ENCODE data around the gene BRSK2.

BRSK2 gene

DNA sequence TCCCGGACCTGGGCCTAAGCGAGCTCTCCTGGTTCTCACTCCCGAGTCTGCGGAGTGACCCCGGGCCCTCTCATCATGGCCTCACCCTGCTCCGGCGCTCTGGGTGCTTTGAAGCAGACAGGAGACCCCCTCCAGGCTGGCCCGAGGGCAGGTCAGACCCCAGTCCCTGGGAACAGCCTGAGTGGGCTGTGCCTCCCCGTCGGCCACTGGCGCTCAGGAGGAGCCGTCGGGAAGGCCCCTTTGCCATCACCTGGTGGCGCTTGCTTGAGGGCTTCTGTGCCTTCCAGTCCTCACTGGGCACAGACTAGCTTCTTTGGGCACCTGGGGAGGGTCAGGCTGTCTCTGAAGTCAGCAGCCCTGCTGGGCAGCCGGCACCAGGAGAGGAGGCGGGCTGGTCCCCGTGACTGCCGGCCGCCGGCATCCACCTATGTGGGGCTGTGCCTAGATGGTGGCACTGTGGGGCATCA is 6.7 kb downstream of the BRSK2 start:
- Histone ChIP-seq H3K27me3 (replicated peaks; ENCODE audit: control insufficient read depth, insufficient read depth, low read length, poor library complexity, severe bottlenecking) (peaks cover 2% of the 10 kb centered on the region), H3K4me3 (ENCODE audit: insufficient read depth, low read depth, low read length, poor library complexity, severe bottlenecking) (no peak overlapping the region), H3K9me3 (ENCODE audit: control insufficient read depth, low read length) (no peaks in the 10 kb centered on the region), H3K4me1 (ENCODE audit: control insufficient read depth, insufficient read depth, low read length, poor library complexity, severe bottlenecking) (no peaks in the 10 kb centered on the region), H3K27ac (ENCODE audit: insufficient read depth, low read length, poor library complexity, severe bottlenecking) (no peak overlapping the region), H3K36me3 (ENCODE audit: control insufficient read depth, insufficient read depth, low read length) (no peaks in the 10 kb centered on the region)
- DNase-seq: no peak

DNA sequence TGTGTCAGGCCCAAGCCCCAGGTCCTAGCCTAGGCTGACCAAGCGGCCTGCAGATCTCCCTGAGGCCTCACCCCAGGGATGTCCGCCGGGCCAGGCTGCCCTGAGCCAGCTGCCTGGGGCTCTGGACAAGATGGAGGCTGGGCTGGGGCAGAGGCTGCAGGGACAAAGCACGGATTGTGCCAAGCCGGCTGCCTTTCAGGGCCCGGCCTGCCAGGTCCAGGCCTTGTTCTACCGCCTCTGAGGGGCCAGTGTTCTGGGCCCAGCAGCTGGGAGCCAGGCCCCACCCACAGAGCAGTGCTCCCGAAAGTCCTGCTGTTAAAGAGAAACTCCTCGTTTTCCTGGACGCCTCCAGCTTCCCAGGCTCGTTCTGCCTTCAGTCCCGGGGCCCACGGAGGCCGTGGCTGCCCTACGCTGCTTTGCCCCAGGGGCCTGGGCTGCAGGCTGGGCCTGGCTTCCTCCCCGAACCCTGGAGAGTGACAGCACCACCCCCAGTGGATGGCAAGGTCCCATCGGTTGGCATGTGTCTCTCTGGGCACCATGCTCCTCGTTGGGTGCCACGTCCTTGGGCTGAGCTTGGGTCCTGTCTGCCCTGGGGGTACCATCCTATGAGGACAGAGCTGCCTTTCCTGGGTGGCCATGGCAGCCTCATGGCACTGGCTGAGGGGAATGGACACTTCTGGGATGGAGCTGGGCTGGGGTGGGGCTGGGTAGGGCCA is 7.6 kb downstream of the BRSK2 start:
- H3K27ac ChIP-seq (ENCODE audit: insufficient read depth, low read length, poor library complexity, severe bottlenecking): no peak overlapping the region
- no peaks in the 10 kb centered on the region for H3K4me1 ChIP-seq (ENCODE audit: control insufficient read depth, insufficient read depth, low read length, poor library complexity, severe bottlenecking)
- H3K4me3 ChIP-seq (ENCODE audit: insufficient read depth, low read depth, low read length, poor library complexity, severe bottlenecking): no peak overlapping the region
- H3K9me3 ChIP-seq (ENCODE audit: control insufficient read depth, low read length): no peaks in the 10 kb centered on the region
- no peaks in the 10 kb centered on the region for H3K36me3 ChIP-seq (ENCODE audit: control insufficient read depth, insufficient read depth, low read length)
- no peak for DNase-seq
- no peaks in the 10 kb centered on the region for H3K27me3 ChIP-seq (replicated peaks; ENCODE audit: control insufficient read depth, insufficient read depth, low read length, poor library complexity, severe bottlenecking)

DNA sequence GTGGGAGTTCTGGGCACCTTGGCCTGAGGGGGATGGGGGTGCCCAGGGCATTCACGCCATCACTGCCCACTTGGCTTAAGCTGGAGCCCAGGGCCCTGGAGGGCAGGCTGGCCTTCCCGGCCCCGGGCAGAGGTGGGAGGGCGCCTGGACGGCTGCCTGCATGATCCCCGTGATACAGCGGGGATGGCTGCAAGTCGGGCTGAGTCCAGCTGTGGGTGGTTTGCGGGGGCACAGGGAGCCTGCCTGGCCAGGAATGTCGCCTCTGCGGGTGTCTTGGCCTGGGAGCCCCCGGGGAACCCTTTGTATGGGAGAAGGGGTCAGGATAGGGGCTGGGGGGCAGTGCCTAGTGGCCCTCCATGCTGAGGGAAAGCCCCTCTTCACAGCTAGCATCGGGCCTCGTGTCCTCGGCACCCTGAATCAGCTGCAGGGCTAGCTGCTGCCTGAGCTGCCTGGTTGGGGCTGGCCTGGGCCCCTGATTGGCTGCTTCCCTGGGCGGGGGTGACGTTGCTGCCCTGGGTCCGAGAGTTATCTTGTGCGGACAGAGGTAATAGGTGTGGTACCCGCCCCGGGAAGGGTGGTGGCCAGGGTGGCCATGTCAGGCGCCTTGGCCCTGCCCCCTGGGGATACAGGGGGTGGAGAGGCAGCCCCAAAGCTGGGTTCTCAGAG is 8.3 kb downstream of the BRSK2 start:
- Histone ChIP-seq H3K4me1 (ENCODE audit: control insufficient read depth, insufficient read depth, low read length, poor library complexity, severe bottlenecking) (no peaks in the 10 kb centered on the region), H3K36me3 (ENCODE audit: control insufficient read depth, insufficient read depth, low read length) (no peaks in the 10 kb centered on the region), H3K27me3 (replicated peaks; ENCODE audit: control insufficient read depth, insufficient read depth, low read length, poor library complexity, severe bottlenecking) (no peaks in the 10 kb centered on the region), H3K27ac (ENCODE audit: insufficient read depth, low read length, poor library complexity, severe bottlenecking) (no peak overlapping the region), H3K4me3 (ENCODE audit: insufficient read depth, low read depth, low read length, poor library complexity, severe bottlenecking) (no peak overlapping the region), H3K9me3 (ENCODE audit: control insufficient read depth, low read length) (no peaks in the 10 kb centered on the region)
- no peak for DNase-seq

DNA sequence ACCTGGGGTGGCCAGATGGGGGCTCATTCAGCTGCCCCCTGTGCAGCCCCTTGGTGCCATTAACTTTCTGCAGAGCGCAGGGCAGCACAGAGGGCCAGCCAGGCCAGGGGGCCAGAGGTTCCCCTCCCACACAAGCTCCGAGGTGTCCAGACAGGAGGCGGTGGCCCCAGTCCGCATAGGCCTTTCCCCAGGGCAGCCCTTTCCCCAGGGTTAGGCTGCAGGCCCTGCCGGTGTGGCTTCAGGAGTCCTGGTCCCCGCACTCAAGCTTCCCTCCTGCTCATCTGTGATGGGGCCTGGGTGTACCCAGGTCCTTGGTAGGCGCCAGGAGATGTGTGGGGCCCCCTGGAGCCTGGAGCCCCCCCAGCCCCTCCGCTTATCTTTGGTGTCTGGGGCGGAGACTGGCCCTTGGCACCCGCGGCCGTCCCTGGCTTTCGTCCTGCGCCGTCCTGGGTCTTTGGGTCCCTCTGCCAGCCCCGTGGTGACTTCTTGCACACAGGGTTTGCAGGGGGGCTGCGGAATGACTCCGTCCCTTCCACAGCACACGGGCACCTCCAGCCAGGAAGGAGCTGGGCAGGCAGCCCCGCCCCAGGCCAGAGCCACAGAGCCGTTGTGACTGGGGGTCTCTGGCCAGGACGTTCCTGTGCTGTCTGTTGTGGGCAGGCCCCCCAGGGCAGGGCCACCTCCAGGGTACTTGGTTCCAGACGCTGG is 8.9 kb downstream of the BRSK2 start:
- DNase-seq: no peak
- Histone ChIP-seq H3K4me3 (ENCODE audit: insufficient read depth, low read depth, low read length, poor library complexity, severe bottlenecking) (no peak overlapping the region), H3K27me3 (replicated peaks; ENCODE audit: control insufficient read depth, insufficient read depth, low read length, poor library complexity, severe bottlenecking) (no peaks in the 10 kb centered on the region), H3K9me3 (ENCODE audit: control insufficient read depth, low read length) (no peaks in the 10 kb centered on the region), H3K4me1 (ENCODE audit: control insufficient read depth, insufficient read depth, low read length, poor library complexity, severe bottlenecking) (no peaks in the 10 kb centered on the region), H3K27ac (ENCODE audit: insufficient read depth, low read length, poor library complexity, severe bottlenecking) (no peak overlapping the region), H3K36me3 (ENCODE audit: control insufficient read depth, insufficient read depth, low read length) (no peaks in the 10 kb centered on the region)

DNA sequence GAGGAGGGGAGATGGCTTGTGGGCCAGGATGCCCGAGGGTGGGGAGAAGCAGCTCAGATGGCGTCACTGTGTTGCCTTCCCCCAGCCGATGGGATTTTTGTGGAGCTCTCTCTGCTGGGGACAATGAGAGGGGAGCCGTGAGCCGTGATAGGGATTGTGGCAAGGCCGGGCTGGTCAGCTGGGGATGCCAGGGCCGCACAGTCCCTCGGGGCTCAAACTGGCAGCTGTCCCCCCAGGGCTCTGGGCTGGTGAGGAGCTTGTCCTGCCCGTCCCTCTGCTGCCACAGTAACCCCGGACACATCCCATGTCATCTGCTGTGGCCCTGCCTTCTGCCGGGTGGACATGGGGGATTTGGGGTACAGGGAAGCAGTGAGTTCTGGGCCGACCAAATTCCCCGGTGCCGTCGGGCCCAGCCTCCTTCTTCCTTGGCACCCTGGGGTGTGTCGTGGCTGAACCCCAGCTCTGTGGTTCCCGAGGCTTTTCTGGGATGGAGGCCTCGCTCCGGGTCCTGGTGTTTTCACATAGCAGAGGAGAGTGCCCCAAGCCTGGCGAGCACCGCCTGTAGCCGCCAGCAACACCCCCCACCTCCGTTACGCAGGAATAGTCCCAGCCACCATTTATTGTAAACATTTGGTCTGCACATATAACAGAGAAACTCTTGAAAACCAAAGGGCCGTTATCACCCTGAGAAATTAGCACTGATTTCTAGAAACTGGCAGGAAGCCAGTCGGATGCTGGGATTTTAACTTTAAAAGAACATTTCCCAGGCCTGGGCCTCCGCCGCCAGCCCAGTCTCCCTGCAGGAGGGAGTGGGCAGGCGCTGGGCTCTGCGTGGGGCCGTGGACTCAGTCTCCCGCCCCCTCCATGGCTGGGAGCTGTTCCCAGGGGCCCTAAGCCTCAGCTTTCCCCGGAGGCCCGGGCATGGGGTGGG is 9.9 kb downstream of the BRSK2 start:
- Histone ChIP-seq H3K9me3 (ENCODE audit: control insufficient read depth, low read length) (no peaks in the 10 kb centered on the region), H3K27me3 (replicated peaks; ENCODE audit: control insufficient read depth, insufficient read depth, low read length, poor library complexity, severe bottlenecking) (no peaks in the 10 kb centered on the region), H3K27ac (ENCODE audit: insufficient read depth, low read length, poor library complexity, severe bottlenecking) (no peak overlapping the region), H3K36me3 (ENCODE audit: control insufficient read depth, insufficient read depth, low read length) (no peaks in the 10 kb centered on the region), H3K4me3 (ENCODE audit: insufficient read depth, low read depth, low read length, poor library complexity, severe bottlenecking) (no peak overlapping the region), H3K4me1 (ENCODE audit: control insufficient read depth, insufficient read depth, low read length, poor library complexity, severe bottlenecking) (no peaks in the 10 kb centered on the region)
- DNase-seq: no peak

DNA sequence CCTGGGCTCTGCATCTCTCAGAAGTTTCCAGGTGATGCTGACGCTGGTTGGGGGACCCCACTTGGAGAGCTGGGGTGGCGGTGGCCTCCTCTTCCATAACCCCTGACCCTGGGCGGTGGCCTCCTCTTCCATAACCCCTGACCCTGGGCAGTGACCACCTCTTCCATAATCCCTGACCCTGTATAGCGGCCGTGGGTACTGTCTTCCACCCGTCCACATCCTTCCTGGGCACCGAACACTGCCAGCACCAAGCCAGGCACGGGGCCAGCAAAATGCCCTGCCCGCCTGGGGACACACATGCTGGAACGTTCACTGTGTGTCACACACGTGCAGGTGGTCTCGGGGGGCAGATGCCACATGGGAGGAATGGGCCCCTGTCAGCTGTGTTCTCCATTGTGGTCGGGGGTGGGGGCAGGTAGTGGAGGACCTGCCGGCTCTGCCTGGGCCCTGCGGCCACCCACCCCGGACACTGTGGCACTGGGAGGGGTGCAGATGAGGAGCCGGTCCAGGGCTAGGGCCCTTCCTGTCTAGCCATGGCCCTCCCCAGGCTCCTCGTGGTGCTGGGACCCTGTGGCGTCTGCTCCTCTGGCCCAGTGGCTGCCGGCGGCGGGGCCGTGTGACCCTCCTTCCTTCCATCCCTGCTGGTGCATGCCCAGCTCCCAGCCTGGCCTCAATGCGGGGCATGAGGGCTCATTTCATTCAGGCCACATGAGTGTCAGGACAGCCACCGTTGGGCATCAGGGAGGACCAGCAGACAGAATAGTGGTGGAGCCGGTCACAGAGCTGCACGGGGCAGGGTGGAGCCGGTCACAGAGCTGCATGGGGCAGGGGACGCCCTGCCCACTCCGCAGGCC is 10.8 kb downstream of the BRSK2 start:
- Histone ChIP-seq H3K27ac (ENCODE audit: insufficient read depth, low read length, poor library complexity, severe bottlenecking) (no peak overlapping the region), H3K27me3 (replicated peaks; ENCODE audit: control insufficient read depth, insufficient read depth, low read length, poor library complexity, severe bottlenecking) (no peaks in the 10 kb centered on the region), H3K9me3 (ENCODE audit: control insufficient read depth, low read length) (no peaks in the 10 kb centered on the region)

DNA sequence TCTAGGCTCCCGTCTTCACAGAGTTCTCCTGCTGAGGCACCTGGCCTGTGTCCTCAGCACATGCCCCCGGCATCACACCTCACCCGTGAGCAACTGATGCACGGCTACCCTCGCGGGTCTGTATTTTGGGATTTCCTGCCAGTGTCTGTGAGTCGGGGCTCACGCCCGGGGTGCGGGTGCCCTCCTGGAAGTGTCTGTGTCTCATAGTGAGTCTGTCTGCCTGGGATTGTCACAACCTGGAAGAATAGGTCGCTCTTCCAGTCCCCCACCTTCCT is 11.4 kb downstream of the BRSK2 start:
- Histone ChIP-seq H3K27ac (ENCODE audit: insufficient read depth, low read length, poor library complexity, severe bottlenecking) (no peak overlapping the region), H3K4me3 (ENCODE audit: insufficient read depth, low read depth, low read length, poor library complexity, severe bottlenecking) (no peak overlapping the region), H3K4me1 (ENCODE audit: control insufficient read depth, insufficient read depth, low read length, poor library complexity, severe bottlenecking) (no peaks in the 10 kb centered on the region), H3K9me3 (ENCODE audit: control insufficient read depth, low read length) (no peaks in the 10 kb centered on the region), H3K27me3 (replicated peaks; ENCODE audit: control insufficient read depth, insufficient read depth, low read length, poor library complexity, severe bottlenecking) (no peaks in the 10 kb centered on the region), H3K36me3 (ENCODE audit: control insufficient read depth, insufficient read depth, low read length) (no peaks in the 10 kb centered on the region)
- DNase-seq: no peak

More for the DNA sequence above, 10.8 kb downstream of the BRSK2 start:
- DNase-seq: no peak
- H3K4me3 ChIP-seq (ENCODE audit: insufficient read depth, low read depth, low read length, poor library complexity, severe bottlenecking): no peak overlapping the region
- no peaks in the 10 kb centered on the region for H3K4me1 ChIP-seq (ENCODE audit: control insufficient read depth, insufficient read depth, low read length, poor library complexity, severe bottlenecking)
- H3K36me3 ChIP-seq (ENCODE audit: control insufficient read depth, insufficient read depth, low read length): no peaks in the 10 kb centered on the region

DNA sequence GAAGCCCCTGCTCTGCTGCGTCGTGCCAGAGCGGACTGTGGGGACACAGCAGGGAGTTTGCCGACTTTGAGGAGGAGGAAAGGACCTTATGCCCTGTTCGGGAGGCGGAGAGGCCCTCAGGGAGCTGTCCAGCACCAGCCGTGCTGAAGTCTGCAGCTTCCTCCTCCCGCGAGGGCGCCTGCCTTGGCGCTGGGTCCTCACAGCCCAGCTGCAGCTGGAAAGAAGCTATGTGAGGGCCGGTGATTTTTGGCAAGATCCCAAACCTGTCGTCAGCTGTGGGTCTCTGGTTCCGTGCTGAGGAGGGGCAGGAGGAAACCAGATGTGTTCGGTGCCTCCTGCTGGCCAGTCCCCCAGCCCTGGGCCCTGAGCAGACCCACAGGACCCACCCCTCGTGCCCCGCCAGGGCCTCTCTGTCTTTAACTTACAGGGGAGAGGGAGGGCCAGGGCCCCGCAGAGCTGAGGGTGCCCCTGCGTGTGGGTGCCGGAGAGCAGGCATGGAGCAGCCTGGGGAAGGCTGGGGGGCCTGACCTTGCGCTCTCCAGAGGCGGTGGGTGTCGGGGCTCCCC is 12.0 kb downstream of the BRSK2 start:
- no peak overlapping the region for H3K4me3 ChIP-seq (ENCODE audit: insufficient read depth, low read depth, low read length, poor library complexity, severe bottlenecking)
- DNase-seq: no peak
- no peaks in the 10 kb centered on the region for H3K9me3 ChIP-seq (ENCODE audit: control insufficient read depth, low read length)
- no peaks in the 10 kb centered on the region for H3K4me1 ChIP-seq (ENCODE audit: control insufficient read depth, insufficient read depth, low read length, poor library complexity, severe bottlenecking)
- no peaks in the 10 kb centered on the region for H3K27me3 ChIP-seq (replicated peaks; ENCODE audit: control insufficient read depth, insufficient read depth, low read length, poor library complexity, severe bottlenecking)
- H3K27ac ChIP-seq (ENCODE audit: insufficient read depth, low read length, poor library complexity, severe bottlenecking): no peak overlapping the region
- H3K36me3 ChIP-seq (ENCODE audit: control insufficient read depth, insufficient read depth, low read length): no peaks in the 10 kb centered on the region
